HG03442 (cell line): ENCODE measurements around the gene VWA2.
"Not testable (repeated sequence)": the region's sequence is repeated elsewhere in the genome, so short reads cannot be mapped to it uniquely, and the experiment has no call there.

Experiments
- ATAC-seq: cut with Tn5 transposase; IDR thresholded peaks from one replicate; pipeline ENCODE4 v1.9.1; 2021; ENCODE audit warnings: mild to moderate bottlenecking, moderate library complexity; ENCODE audit not compliant: unreplicated experiment

The VWA2 gene

GRCh38 chr10:114313866-114314265 is 74.8 kb downstream of the VWA2 start:
- ATAC-seq, result no peak

GRCh38 chr10:114315566-114316420 is 76.7 kb downstream of the VWA2 start:
- no peak for ATAC-seq

DNA sequence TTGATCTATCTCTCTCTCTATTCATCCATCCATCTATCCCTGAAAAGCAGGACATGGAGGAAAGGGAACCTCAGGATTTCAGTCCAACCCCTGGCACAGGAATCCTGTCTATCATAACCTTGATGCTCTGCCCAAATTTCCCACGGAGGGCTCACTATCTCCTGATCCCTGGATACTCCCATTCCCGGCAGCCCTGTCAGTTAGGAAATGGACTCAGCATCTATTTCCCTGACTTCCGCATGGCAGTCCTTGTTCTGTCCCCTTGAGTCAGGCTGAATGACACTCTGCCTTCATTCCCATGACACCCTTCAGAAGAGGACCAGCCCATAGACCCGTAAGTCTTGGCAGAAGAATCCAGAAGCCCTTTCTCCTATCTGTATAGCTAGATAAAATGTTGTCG is 77.7 kb downstream of the VWA2 start:
- ATAC-seq, result no peak

DNA sequence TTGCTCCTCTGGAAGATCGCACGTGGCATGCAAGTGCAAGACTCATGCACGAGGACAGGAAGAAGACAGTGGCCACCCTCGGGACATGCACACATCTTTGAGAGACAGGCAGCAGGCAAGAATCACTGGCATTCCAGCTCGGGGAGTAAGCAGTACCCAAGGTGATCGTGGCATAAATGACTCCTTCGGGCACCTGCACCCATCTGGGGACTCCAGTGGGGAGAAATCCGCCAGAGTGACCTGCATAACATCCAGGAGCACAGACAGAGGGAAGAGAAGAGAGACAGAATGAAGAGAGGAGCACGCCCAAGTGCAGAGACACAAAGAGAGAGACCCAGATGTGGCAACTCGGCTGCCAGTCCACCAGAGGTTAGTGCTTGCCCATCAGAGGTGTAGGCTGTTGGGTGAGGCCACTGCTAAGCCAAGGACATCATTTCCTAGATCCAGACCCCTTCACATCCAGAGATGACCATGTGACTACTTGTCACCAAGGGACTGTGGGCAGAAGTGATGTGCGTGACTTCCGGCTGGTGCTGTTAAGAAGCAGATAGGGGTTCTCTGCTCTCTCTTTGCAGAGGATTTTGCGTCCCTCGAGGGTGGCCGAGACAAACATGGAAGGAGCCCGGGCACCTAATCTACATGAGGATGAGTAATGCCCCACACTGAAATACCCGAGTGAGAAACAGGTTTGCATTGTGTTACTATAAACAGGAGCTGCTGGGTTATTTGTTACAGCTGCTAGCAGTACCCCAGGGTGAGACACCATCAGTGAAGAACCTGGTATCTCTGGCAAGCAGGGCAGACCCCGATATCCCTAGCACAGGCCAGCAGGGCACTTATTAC is 80.6 kb downstream of the VWA2 start:
- no peak for ATAC-seq

DNA sequence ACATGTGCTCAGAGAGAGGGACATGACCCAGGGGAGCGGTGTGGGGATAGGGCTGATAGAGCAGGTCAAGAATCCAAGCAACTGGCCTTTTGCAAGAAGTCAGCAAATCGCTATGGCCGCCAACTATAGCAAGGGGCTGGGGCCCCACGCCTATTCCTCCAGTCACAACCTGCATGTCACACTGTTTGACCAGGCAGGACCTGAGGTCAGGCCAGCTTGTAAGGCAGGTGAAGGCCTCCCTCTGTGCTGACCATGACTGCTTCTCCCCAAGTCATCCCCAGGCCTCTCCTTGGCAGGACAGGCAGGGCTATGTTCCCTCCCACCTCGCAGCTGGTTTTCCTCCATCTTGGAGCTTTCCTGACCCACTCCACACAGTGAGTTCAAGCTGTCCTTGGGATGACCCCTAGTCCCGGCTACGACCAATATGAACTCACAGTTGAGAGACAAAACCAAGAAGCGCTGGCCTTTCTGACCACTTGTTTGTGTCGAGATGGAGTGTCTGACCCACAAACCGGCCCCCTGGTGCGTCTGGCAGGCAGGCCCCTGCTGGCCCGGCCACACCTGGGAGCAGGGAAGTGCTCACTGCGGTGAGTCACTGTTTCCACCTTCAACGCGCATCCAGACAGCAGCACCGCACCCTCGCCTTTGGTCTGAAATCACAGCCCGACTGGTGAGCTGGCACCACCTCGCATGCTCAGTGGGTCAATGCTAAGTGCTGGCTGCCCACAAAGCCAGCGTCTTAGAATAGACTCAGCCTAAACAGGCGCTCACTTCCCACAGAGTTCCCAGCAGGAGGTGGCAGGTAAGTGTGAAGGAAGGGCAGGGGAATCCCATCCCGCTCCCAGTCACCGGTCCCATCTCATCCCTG is 81.4 kb downstream of the VWA2 start:
- ATAC-seq, result no peak

DNA sequence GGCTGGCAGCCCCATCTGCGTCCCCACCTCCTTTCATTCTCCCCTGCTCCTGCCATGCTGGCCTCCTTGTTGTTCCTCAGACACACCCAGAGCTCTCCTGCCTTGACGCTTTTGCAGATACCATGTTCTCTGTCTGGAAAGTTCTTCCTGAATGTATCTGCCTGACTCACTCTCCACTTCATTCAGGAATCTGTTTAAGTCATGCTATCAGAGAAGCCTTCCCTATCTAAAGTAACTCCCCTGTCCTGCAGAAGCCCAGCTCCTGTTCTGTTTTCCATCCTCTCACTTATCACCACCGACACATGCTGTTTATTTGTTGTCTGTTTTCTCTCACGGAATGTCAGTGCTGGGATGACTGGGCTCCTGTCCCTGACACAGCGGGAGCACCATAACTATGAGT is 83.3 kb downstream of the VWA2 start:
- ATAC-seq, result no peak

DNA sequence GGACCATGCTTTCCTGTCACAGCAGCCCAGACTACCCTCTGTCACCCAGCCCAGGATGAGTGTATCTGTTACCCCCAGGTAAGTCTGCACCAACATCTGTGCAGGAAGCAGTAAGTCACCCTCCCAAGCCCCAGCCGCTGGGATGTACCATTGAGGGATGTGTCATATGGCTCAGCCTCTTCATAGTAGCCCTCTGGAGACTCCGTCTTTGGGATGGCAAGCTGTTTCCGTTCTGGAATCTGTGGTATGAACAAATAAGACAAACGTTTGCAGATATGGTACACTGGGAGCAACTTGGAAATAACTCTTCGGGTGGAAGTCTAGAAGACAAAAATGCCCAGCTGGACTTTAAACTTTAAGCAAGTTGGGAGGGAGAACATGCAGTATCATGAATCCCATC is 84.0 kb downstream of the VWA2 start:
- no peak for ATAC-seq

DNA sequence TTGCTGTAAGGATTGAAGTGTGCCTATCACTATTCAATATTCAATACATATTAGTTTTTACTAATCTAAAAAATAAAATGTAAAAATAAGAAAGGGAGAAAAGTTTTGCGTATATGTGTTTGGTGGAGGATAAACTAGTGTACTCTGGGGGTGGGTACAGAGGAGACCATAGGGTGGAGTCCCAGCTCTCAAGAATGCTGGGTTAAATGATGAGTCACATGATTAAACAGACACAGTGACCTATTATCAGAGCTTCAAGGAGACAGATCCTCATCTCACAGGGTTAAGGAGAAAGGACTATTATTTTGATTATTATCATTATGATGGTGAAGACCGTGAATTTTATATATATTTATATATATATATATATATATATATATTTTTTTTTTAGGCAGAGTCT is 87.7 kb downstream of the VWA2 start:
- no peak for ATAC-seq

GRCh38 chr10:114327537-114328440 is 88.7 kb downstream of the VWA2 start:
- ATAC-seq, result no peak

GRCh38 chr10:114328441-114328812 is 89.4 kb downstream of the VWA2 start:
- no peak for ATAC-seq

DNA sequence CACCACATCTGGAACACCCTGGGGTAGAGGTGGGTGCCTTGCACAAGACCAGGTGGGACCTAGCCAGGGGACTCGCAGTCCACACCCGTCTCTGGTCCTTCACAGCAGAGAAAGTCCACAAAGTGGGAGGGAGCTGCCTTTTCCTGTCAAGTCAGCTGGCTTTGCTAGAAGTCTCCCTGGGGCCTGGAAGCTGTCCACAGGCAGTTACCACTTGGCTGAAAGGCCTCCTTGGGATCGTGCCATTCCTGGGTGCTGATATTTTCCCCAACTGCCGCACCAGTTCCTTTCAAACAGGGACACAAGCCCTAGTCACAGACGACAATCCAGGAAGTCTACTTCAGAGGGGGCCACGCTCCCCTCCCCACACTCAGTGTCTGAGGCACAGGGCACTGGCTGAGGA is 89.8 kb downstream of the VWA2 start:
- ATAC-seq, result no peak

- ATAC-seq, result no peak
These were observed 90.7 kb downstream of the VWA2 start for GRCh38 chr10:114329634-114330365.

- no peak for ATAC-seq
These were observed 93.5 kb downstream of the VWA2 start for GRCh38 chr10:114332301-114333192.

DNA sequence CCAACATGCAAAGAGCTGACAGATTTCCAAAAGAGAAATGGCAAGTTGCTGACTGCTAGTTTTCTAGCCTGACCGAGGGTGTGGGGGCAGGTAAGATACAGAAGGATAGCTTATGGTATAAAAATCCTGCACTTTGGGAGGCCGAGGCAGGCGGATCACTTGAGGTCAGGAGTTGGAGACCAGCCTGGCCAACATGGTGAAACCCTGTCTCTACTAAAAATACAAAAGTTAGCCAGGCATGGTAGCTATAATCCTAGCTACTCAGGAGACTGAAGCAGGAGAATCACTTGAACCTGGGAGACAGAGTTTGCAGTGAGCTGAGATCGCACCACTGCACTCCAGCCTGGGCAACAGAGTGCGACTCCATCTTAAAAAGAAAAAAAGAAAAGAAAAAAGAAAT is 94.4 kb downstream of the VWA2 start:
- not testable (repeated sequence) for ATAC-seq

DNA sequence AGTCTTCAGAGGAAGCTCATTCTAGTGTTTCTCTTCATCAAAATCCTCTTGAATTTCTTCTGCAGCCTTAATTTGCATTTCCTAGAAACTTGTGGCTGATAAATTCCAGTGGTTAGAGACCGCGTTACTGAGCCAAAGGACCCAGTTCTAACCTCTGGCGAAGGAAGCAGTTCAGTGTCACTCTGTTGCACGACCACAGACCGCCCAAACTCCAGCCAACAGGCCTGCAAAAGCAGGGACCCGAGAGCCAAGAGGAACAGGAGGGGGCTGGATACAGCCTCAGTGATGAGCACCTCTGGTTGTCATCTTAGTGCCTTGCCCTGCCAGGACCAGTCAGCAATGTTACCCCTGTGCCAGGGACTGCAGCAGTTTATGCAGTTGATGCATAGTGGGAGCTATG is 95.2 kb downstream of the VWA2 start:
- no peak for ATAC-seq

DNA sequence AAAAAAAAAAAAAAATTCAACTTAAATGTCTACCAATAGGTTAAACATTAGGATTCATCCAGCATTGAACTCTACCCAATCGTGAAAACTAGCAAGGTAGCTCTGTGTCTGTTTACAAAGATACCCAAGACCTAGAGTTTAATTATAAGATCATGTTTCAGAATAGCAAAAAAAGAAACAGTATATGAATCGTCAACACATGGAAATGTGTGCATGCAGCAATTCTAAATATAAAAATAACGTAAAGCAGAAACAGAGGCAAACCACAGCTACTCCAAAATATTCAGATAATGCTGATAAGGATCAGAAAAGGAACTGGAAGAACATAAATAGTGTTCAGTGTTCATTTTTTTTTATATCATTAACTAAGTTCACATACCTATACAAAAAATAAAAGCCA is 96.6 kb downstream of the VWA2 start:
- no peak for ATAC-seq

DNA sequence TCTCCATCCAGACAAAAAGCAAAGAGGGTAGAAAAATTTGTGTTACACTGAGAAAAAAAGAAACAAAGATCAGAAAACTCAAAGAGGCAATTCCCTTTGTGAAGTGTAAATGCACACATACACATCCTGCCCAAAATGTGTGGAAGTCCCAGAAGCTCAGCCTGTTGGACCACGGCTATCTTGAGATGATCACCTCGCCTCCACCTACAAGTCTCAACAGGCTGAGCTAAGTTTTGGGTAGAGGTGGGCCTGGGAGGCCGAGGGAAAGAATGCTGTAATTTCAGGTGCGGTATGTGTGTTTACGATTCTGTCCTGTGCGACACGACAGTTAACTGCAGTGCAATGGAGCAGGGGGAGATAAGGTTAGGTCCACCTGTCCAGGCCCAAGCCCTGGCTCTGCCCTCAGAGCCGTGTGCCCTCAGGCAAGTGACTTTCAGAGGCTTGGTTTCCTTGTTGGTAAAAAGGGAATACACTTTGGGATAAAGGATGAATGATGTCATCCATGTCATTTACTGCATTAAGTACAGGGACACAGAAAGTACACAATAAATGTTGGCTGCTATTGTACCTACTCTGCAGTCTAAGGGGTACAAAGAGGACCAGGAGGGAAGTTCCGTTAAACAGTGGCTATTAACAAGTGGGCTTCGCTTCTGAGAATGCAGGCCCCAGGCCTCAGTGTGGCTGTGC is 97.9 kb downstream of the VWA2 start:
- no peak for ATAC-seq
